HL-60 (cell line): ENCODE measurements around the gene BAZ1A.

Source experiments
- DNase-seq, 2 experiments: peaks; one replicate each; pipeline ENCODE4 v3.0.0-alpha.2; 2010 to 2020; ENCODE audit warnings: low read depth in 1 of 2, low spot score in 1 of 2
- H3K27ac ChIP-seq: fragments of 250-450 bp; sonication (Bioruptor Pico); replicated peaks from 2 replicates; pipeline ENCODE4 v1.5.1; 2020; ENCODE audit warnings: mild to moderate bottlenecking, moderate library complexity
- H3K27me3 ChIP-seq: fragments of 250-450 bp; sonication (Bioruptor Pico); 2 replicates; pipeline ENCODE4 v1.5.1; 2021; ENCODE audit warnings: mild to moderate bottlenecking, moderate library complexity; ENCODE audit not compliant: insufficient read depth, poor library complexity, severe bottlenecking
- H3K4me3 ChIP-seq: replicated peaks from 2 replicates; pipeline ENCODE4 v1.5.1; 2011; ENCODE audit warnings: mild to moderate bottlenecking, control low read depth, low read length; ENCODE audit not compliant: insufficient read depth
- CTCF ChIP-seq: IDR thresholded peaks from one replicate; pipeline ENCODE4 v1.5.1; 2011; ENCODE audit warnings: low read length, control low read depth, inconsistent platforms; ENCODE audit not compliant: insufficient read depth
- GABPA ChIP-seq: IDR thresholded peaks from 2 replicates; pipeline ENCODE4 v1.6.1; 2012; ENCODE audit warnings: low read depth
- POLR2AphosphoS5 ChIP-seq: IDR thresholded peaks from 2 replicates; pipeline ENCODE4 v1.6.1; 2012; ENCODE audit warnings: low read depth
- SPI1 ChIP-seq: IDR thresholded peaks from 2 replicates; pipeline ENCODE4 v1.6.1; 2012; ENCODE audit warnings: low read depth, mild to moderate bottlenecking, borderline replicate concordance
- TF ChIP-seq, protein P1 (sequence below): IDR thresholded peaks from 2 replicates; pipeline ENCODE4 v1.6.1; 2012; ENCODE audit warnings: low read depth; ENCODE audit not compliant: insufficient replicate concordance

The BAZ1A gene

GRCh38 chr14:34796902-34797301, 78.3 kb downstream of the BAZ1A start:
- DNase-seq, result no peak
- TF ChIP-seq CTCF (no peak), SPI1 (no peak), POLR2AphosphoS5 (no peak), GABPA (no peak)
- TF ChIP-seq, protein P1, sequence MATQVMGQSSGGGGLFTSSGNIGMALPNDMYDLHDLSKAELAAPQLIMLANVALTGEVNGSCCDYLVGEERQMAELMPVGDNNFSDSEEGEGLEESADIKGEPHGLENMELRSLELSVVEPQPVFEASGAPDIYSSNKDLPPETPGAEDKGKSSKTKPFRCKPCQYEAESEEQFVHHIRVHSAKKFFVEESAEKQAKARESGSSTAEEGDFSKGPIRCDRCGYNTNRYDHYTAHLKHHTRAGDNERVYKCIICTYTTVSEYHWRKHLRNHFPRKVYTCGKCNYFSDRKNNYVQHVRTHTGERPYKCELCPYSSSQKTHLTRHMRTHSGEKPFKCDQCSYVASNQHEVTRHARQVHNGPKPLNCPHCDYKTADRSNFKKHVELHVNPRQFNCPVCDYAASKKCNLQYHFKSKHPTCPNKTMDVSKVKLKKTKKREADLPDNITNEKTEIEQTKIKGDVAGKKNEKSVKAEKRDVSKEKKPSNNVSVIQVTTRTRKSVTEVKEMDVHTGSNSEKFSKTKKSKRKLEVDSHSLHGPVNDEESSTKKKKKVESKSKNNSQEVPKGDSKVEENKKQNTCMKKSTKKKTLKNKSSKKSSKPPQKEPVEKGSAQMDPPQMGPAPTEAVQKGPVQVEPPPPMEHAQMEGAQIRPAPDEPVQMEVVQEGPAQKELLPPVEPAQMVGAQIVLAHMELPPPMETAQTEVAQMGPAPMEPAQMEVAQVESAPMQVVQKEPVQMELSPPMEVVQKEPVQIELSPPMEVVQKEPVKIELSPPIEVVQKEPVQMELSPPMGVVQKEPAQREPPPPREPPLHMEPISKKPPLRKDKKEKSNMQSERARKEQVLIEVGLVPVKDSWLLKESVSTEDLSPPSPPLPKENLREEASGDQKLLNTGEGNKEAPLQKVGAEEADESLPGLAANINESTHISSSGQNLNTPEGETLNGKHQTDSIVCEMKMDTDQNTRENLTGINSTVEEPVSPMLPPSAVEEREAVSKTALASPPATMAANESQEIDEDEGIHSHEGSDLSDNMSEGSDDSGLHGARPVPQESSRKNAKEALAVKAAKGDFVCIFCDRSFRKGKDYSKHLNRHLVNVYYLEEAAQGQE, result no peak
- no peak overlapping the region for H3K4me3 ChIP-seq
- no peak overlapping the region for H3K27ac ChIP-seq
- no peaks in the 10 kb centered on the region for H3K27me3 ChIP-seq

GRCh38 chr14:34794941-34795340, 80.2 kb downstream of the BAZ1A start:
- no peak for DNase-seq
- no peak overlapping the region for H3K4me3 ChIP-seq
- no peak overlapping the region for H3K27ac ChIP-seq
- H3K27me3 ChIP-seq, result no peaks in the 10 kb centered on the region
- TF ChIP-seq POLR2AphosphoS5 (no peak), GABPA (no peak), CTCF (no peak), SPI1 (no peak)
- TF ChIP-seq, protein P1, result no peak

- DNase-seq, result no peak
- H3K27me3 ChIP-seq, result no peaks in the 10 kb centered on the region
- H3K27ac ChIP-seq, result no peak overlapping the region
- H3K4me3 ChIP-seq, result no peak overlapping the region
- TF ChIP-seq POLR2AphosphoS5, result no peak
- no peak for TF ChIP-seq CTCF
- TF ChIP-seq, protein P1, result no peak
- TF ChIP-seq GABPA, result no peak
- TF ChIP-seq SPI1, result no peak
Measured at GRCh38 chr14:34794217-34794616, 80.9 kb downstream of the BAZ1A start.
